ENCODE measurements around the gene MYOCOS.
"Not testable (repeated sequence)": the region's sequence is repeated elsewhere in the genome, so short reads cannot be mapped to it uniquely, and the experiment has no call there.

The MYOCOS gene, protein sequence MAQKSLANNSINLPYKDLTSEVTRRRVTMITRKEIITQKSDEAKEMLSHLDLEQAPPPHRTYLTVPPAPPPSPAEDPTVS

GRCh38 chr1:171622152-171622462 lies at the start of gene MYOCOS:
MYOCOS (plus strand) TSS chr1:171622243; CDS start chr1:171623884, 1,641 bp downstream.
- no peak for DNase-seq

DNA sequence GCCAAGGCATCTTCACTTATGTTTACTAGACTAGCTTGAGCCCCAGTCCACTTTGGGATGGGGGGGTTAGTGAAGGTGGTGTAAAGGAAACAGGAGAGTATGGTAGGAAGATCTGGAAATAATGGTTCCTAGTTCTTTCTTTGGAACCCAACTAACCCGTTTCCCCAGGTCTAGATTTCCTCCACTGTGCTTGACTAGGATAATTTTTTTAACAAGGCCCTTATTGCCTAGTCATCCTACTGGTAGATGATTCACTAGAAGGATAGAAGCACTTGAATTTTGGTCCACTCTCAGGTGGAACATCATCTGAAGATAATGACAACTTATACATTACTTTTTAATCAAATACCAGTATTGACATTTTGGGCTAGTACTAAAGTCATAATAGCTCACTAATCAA lies 45.9 kb upstream of the MYOCOS start:
- DNase-seq = no peak

GRCh38 chr1:171581226-171581625 lies 40.8 kb upstream of the MYOCOS start:
- DNase-seq = no peak

- no peak for DNase-seq
Observed at GRCh38 chr1:171581766-171582165, 40.3 kb upstream of the MYOCOS start.

GRCh38 chr1:171582589-171582988 lies 39.5 kb upstream of the MYOCOS start:
- DNase-seq = no peak

GRCh38 chr1:171583591-171584201 lies 38.3 kb upstream of the MYOCOS start:
- no peak for DNase-seq

DNA sequence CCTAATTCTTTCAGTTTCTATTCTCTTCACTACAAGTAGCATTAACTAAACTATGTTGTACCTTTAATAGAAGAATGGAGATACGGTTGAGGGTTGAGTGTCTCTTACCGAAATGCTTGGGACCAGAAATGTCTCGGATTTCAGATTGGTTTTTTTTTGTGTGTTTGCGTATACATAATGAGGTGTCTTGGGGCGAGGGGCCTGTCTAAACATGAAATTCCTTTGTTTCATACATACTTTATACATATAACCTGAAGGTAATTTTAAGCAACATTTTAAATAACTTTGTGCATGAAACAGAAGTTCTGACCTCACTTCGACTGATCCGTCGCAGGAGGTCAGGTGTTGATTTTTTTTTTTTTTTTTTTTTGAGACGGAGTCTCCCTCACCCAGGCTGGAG lies 36.3 kb upstream of the MYOCOS start:
- no peak for DNase-seq

DNA sequence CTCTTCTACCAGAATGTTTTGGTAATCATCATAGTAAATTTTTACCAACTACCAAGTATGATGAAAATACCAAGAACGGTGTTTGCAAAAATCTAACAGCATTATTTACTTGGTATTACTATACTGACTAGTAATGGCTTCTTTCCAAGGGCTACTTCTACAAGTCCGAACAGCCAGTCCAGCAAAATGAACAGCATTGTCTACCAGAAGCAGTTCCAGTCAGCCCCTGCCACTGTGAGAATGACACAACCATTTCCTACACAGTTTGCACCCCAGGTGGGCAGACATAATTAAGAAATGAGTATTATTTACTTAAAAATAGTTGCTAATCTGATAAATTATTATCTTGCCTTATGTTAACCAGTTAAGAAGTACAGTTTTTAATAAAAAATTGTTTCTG lies 33.8 kb upstream of the MYOCOS start:
- no peak for DNase-seq

- no peak for DNase-seq
Observed at GRCh38 chr1:171590022-171590421, 32.0 kb upstream of the MYOCOS start.

- no peak for DNase-seq
Observed at GRCh38 chr1:171595324-171595723, 26.7 kb upstream of the MYOCOS start.

- no peak for DNase-seq
Observed at GRCh38 chr1:171596119-171596518, 25.9 kb upstream of the MYOCOS start.

- no peak for DNase-seq
Observed at GRCh38 chr1:171596705-171597104, 25.3 kb upstream of the MYOCOS start.

- no peak for DNase-seq
Observed at GRCh38 chr1:171597203-171597602, 24.8 kb upstream of the MYOCOS start.

- not testable (repeated sequence) for DNase-seq
Observed at GRCh38 chr1:171600310-171600709, 21.7 kb upstream of the MYOCOS start.

DNA sequence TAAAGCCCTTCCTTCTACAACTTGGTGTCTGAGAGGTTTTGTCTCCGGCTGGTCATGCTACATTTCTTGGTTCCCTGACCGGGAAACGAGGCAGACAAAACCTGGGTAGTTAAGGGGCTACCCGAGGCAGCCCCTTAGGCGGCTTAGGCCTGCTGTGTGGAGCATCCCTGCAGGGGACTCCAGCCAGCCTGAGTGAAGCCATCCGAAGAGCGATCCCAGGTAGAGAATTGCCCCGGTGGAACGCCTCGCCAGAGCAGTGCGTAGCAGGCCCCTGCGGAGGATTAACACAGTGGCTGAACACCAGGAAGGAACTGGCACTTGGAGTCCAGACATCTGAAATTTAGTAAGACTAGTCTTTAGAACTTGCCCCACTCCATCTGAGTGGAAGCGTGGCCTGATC lies 21.2 kb upstream of the MYOCOS start:
- DNase-seq = no peak

- not testable (repeated sequence) for DNase-seq
Observed at GRCh38 chr1:171603042-171603441, 19.0 kb upstream of the MYOCOS start.

GRCh38 chr1:171606402-171606941 lies 15.6 kb upstream of the MYOCOS start:
- DNase-seq = no peak

- peak; percentile 63 for DNase-seq
Observed at GRCh38 chr1:171610385-171610784, 11.7 kb upstream of the MYOCOS start.

- no peak for DNase-seq
Observed at GRCh38 chr1:171611306-171611705, 10.7 kb upstream of the MYOCOS start.

GRCh38 chr1:171613282-171613681 lies 8.8 kb upstream of the MYOCOS start:
- no peak for DNase-seq

DNA sequence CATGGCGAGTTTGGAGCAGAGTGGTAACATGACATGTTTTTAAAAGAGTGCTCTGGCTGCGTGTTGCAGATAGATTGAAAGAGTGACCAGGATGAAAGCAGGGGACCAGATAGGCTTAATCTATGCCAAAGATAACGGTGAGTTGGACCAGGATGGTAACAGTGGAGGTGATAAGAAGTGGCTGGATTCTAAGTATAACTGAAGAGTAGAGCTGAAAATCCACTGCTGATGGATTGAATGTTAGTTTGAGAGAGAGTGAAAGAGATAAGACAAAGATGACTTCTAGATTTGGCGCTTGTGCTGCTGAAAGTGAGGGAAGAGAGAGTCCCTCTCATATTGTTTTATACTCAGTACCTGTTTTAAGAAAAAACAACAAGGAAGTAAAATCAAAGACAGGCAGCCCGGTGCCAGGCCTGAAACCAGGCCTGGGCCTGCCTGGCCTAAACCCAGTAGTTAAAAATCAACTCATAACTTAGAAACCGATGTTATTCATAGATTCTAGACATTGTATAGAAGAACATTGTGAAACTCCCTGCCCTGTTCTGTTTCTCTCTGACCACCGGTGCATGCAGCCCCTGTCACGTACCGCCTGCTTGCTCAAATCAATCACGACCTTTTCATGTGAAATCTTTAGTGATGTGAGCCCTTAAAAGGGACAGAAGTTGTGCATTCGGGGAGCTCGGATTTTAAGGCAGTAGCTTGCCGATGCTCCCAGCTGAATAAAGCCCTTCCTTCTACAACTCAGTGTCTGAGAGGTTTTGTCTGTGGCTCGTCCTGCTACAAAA lies 6.7 kb upstream of the MYOCOS start:
- not testable (repeated sequence) for DNase-seq

DNA sequence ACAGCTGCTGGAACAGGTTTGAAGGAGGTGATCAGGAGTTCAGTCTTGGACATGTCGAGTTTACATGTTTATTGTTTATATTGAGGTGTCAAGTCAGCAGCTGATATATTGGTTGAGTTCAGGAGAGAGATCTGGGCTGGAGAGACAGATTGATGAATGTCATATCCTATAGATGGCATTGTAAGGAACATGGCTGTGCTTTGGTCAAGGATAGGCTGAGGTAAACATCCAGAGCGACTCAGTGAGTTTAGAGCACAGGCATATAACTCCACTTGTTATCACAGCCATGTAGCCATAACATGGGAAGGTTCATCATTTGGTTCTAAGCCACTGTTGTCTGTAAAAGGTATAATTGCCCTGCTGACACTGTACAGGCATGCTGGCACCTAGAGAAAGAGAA lies 5.5 kb upstream of the MYOCOS start:
- DNase-seq = no peak

GRCh38 chr1:171623651-171624331 lies 1.7 kb downstream of the MYOCOS start:
- DNase-seq = no peak

- DNase-seq = no peak
Observed at GRCh38 chr1:171625225-171625624, 3.2 kb downstream of the MYOCOS start.
